GM12801 (cell line): ENCODE measurements around the gene NFYC.

Experiments used
- CTCF ChIP-seq: IDR thresholded peaks from one replicate; pipeline ENCODE4 v1.5.1; 2011; ENCODE audit warnings: control low read depth; ENCODE audit not compliant: insufficient read length; ENCODE audit errors: extremely low read depth

NFYC gene

GRCh38 chr1:40745176-40745575, 53.7 kb downstream of the NFYC start:
- TF ChIP-seq CTCF, result no peak

- TF ChIP-seq CTCF, result no peak
Measured at GRCh38 chr1:40746344-40747090, 55.0 kb downstream of the NFYC start.

- TF ChIP-seq CTCF, result no peak
Measured at GRCh38 chr1:40748841-40749718, 57.6 kb downstream of the NFYC start.

- TF ChIP-seq CTCF, result no peak
Measured at GRCh38 chr1:40749817-40750216, 58.3 kb downstream of the NFYC start.

GRCh38 chr1:40750451-40750908, 59.0 kb downstream of the NFYC start:
- TF ChIP-seq CTCF, result no peak

- no peak for TF ChIP-seq CTCF
Measured at GRCh38 chr1:40751802-40752201, 60.3 kb downstream of the NFYC start.

- TF ChIP-seq CTCF, result no peak
Measured at GRCh38 chr1:40753142-40753882, 61.8 kb downstream of the NFYC start.
